Mesendoderm (in vitro differentiated cells): ENCODE measurements around the gene NUTM2D. TPM values are rescaled to one million over a fixed set of nuclear protein-coding genes. Genes with fewer than 3 reads are reported as not detected.
"Not testable (repeated sequence)": the region's sequence is repeated elsewhere in the genome, so short reads cannot be mapped to it uniquely, and the experiment has no call there.

ENCODE experiments used
- DNase-seq: peaks from one replicate; pipeline ENCODE4 v3.0.0; 2013
- H2AK5ac ChIP-seq: 2 replicates; pipeline ENCODE4 v1.6.1; 2013; ENCODE audit warnings: low read length, inconsistent platforms
- H2BK120ac ChIP-seq: 2 replicates; pipeline ENCODE4 v1.6.1; 2013; ENCODE audit warnings: low read depth, mild to moderate bottlenecking, low read length, moderate library complexity, mixed read lengths
- H2BK15ac ChIP-seq: replicated peaks from 2 replicates; pipeline ENCODE4 v1.6.1; 2013; ENCODE audit warnings: low read depth, mild to moderate bottlenecking, moderate library complexity
- H2BK5ac ChIP-seq: 2 replicates; pipeline ENCODE4 v1.6.1; 2013; ENCODE audit warnings: low read length, inconsistent platforms
- H3K18ac ChIP-seq: 2 replicates; pipeline ENCODE4 v1.6.1; 2013; ENCODE audit warnings: mild to moderate bottlenecking, low read length, mixed read lengths
- H3K23ac ChIP-seq: one replicate; pipeline ENCODE4 v1.6.1; 2013; ENCODE audit warnings: low read length
- H3K27ac ChIP-seq: 2 replicates; pipeline ENCODE4 v1.5.1; 2013; ENCODE audit warnings: low read depth, mild to moderate bottlenecking, inconsistent platforms, low read length, moderate library complexity
- H3K27me3 ChIP-seq: 2 replicates; pipeline ENCODE4 v1.6.1; 2013; ENCODE audit warnings: low read length, control low read depth, mild to moderate bottlenecking, inconsistent platforms; ENCODE audit not compliant: insufficient read depth, poor library complexity
- H3K36me3 ChIP-seq: 2 replicates; pipeline ENCODE4 v1.6.1; 2013; ENCODE audit warnings: low read length, inconsistent platforms; ENCODE audit not compliant: control insufficient read depth, insufficient read depth
- H3K4ac ChIP-seq: one replicate; pipeline ENCODE4 v1.6.1; 2013; ENCODE audit warnings: low read depth, mild to moderate bottlenecking, low read length, moderate library complexity
- H3K4me1 ChIP-seq: 2 replicates; pipeline ENCODE4 v1.6.1; 2013; ENCODE audit warnings: low read depth, low read length, inconsistent platforms; ENCODE audit not compliant: control insufficient read depth
- H3K4me2 ChIP-seq: 2 replicates; pipeline ENCODE4 v1.6.1; 2013; ENCODE audit warnings: low read length
- H3K4me3 ChIP-seq: 2 replicates; pipeline ENCODE4 v1.5.1; 2013; ENCODE audit warnings: mild to moderate bottlenecking, low read length
- H3K56ac ChIP-seq: one replicate; pipeline ENCODE4 v1.6.1; 2013; ENCODE audit warnings: low read length
- H3K79me1 ChIP-seq: 2 replicates; pipeline ENCODE4 v1.6.1; 2013; ENCODE audit warnings: low read length, inconsistent platforms
- H3K79me2 ChIP-seq: 2 replicates; pipeline ENCODE4 v1.6.1; 2013; ENCODE audit warnings: mild to moderate bottlenecking, low read length; ENCODE audit not compliant: control insufficient read depth, insufficient read depth
- H3K9ac ChIP-seq: 2 replicates; pipeline ENCODE4 v1.6.1; 2013; ENCODE audit warnings: low read length, inconsistent platforms
- H4K5ac ChIP-seq: one replicate; pipeline ENCODE4 v1.6.1; 2013; ENCODE audit warnings: low read length
- H4K8ac ChIP-seq: one replicate; pipeline ENCODE4 v1.6.1; 2013; ENCODE audit warnings: low read depth, mild to moderate bottlenecking, control low read depth, low read length, moderate library complexity
- WGBS: extraction: QIAGEN DNeasy Blood & Tissue Kit; methylation state at CpG from one replicate; pipeline ENCODE4 v1.1.7; 2013; ENCODE audit warnings: low lambda C conversion rate, missing lambda C conversion rate; ENCODE audit not compliant: insufficient coverage; ENCODE audit errors: extremely low coverage; 5-methylcytosine and 5-hydroxymethylcytosine counted together
- polyA plus RNA-seq, 2 experiments: library from polyadenylated mRNA; stranded (reverse); fragments of 200-250 nt; gene quantifications; one replicate each; pipeline ENCODE4 v1.2.3, GENCODE V29; 2013

NUTM2D gene
- polyA plus RNA-seq (2013, experiment 1 of 2): 1.1 TPM
- 1.1 TPM for polyA plus RNA-seq (2013, experiment 2 of 2)

GRCh38 chr10:87357444-87357843, at the start of gene NUTM2D:
Gene NUTM2D (plus strand): TSS chr10:87357744. CDS start chr10:87358266, 522 bp downstream.
- no CpG with 5 or more reads among the region's 3 CpGs for WGBS
- H3K56ac ChIP-seq, H3K79me2 ChIP-seq, H3K36me3 ChIP-seq, H3K18ac ChIP-seq, DNase-seq, H2AK5ac ChIP-seq, H3K27ac ChIP-seq, H3K4me2 ChIP-seq, H4K5ac ChIP-seq, H2BK120ac ChIP-seq, H4K8ac ChIP-seq, H3K23ac ChIP-seq, H3K27me3 ChIP-seq, H3K9ac ChIP-seq, H3K4me3 ChIP-seq, H3K4ac ChIP-seq, H2BK5ac ChIP-seq, H2BK15ac ChIP-seq, H3K4me1 ChIP-seq, H3K79me1 ChIP-seq: not testable (repeated sequence)

DNA sequence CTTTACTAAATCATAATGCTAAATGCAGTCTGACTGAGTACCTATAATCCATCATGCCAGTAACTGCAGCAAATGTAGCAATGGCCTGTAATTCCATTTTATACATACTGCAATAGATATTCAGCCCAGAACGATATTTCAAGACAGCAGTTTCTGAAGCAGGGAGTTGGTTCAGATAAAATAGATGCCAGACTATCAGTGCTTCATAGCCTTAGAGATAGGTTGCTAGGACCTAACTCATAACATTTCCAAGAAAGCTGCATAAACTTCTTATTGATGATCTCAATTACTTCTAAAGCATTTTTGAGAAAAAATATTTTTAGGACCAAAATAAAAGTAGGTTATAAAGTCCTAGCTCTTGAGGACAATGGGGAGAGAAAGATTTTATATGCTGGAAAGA, 48.8 kb upstream of the NUTM2D start:
- H3K27ac ChIP-seq, DNase-seq, H3K4ac ChIP-seq, H3K4me2 ChIP-seq, H3K79me2 ChIP-seq, H2BK5ac ChIP-seq, H3K23ac ChIP-seq, H4K5ac ChIP-seq, H3K9ac ChIP-seq, H2BK120ac ChIP-seq, H3K4me3 ChIP-seq, H3K27me3 ChIP-seq, H2BK15ac ChIP-seq, H3K79me1 ChIP-seq, H3K18ac ChIP-seq, H3K56ac ChIP-seq, H2AK5ac ChIP-seq, H3K36me3 ChIP-seq, H3K4me1 ChIP-seq, H4K8ac ChIP-seq: not testable (repeated sequence)
- WGBS: no CpG with 5 or more reads among the region's 1 CpG

DNA sequence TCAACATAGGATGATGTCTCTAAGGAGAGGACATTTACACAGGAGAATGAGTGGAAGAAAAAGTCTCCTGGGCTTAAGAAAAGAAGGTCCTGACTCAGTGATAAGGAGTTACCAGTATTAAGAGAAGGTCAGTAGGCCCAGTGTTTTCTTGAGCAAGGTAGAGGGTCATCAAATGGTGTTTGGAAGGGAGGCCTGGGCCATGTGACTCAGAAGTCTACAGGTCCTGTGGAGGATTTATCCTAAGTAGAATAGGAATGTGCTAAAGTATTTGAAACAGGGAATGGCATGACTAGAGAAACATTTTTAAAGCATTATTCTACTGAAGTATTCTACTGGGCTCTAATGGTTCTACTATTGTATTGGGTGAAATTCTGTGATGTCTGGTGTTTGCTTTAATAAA, 47.9 kb upstream of the NUTM2D start:
- not testable (repeated sequence) for H3K18ac ChIP-seq, H3K36me3 ChIP-seq, H3K79me2 ChIP-seq, H2AK5ac ChIP-seq, H3K4me1 ChIP-seq, H2BK5ac ChIP-seq, H3K56ac ChIP-seq, H3K4me3 ChIP-seq, H3K4me2 ChIP-seq, H2BK15ac ChIP-seq, H3K9ac ChIP-seq, H3K4ac ChIP-seq, H2BK120ac ChIP-seq, H3K27ac ChIP-seq, DNase-seq, H4K8ac ChIP-seq, H3K79me1 ChIP-seq, H4K5ac ChIP-seq, H3K27me3 ChIP-seq, H3K23ac ChIP-seq

DNA sequence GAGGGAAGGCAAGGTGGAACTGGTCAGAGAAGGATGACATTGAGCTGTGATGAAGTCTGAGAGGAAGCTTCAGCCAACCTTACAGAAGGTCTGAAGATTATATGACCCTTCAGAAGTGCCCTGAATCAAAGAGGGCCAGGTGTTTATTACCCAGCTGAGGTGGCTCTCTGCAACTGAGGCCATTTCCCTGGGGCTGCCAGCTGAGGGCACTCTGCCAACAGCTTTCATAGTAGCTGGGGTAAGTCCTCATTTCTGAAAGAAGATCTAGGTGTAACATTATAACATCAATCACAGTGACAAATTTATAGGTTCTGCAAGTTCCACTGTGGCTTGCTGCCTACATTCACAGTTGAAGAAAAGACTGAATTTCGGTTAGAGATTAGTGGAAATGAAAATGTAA, 46.0 kb upstream of the NUTM2D start:
- H3K79me2 ChIP-seq, H3K27ac ChIP-seq, H3K4ac ChIP-seq, H4K8ac ChIP-seq, H3K36me3 ChIP-seq, H3K23ac ChIP-seq, H2BK15ac ChIP-seq, H3K4me3 ChIP-seq, H3K27me3 ChIP-seq, H3K4me1 ChIP-seq, H3K4me2 ChIP-seq, H3K79me1 ChIP-seq, H3K18ac ChIP-seq, H4K5ac ChIP-seq, H2BK120ac ChIP-seq, H3K56ac ChIP-seq, H3K9ac ChIP-seq, H2BK5ac ChIP-seq, DNase-seq, H2AK5ac ChIP-seq: not testable (repeated sequence)
- no CpG with 5 or more reads among the region's 1 CpG for WGBS

DNA sequence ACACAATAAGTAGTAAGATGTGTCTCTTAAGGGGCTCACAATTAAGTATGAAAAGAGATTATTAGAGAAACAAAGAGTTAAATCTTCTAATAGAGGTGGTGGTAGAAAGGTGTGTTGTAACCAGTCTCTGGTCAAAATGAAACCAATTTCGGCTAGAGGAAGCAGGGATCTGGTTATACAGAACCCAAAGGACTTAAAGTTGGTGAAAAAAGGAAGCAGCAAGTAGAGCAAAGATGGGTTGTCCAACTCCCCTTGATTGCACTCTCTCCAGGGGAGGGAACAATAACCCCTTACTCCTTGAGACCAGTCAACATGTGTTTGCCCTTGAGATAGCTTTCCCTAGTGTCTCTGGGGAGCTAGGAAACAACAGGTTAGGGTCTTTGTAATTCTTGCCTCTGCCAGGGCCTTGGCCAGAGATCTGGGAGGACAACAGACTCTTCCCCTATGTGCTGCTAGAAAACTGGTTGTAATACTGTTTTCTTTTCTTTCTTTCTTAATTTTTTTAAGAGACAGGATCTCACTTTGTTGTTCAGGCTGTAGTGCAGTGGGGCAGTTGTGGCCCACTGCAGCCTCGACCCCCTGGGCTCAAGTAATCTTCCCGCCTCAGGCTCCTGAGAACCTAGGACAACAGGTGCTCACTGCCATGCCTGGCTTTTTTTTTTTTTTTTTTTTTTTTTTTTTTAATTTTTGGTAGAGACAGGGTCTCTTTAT, 43.7 kb upstream of the NUTM2D start:
- no CpG with 5 or more reads among the region's 3 CpGs for WGBS
- H3K36me3 ChIP-seq, H4K5ac ChIP-seq, H3K56ac ChIP-seq, H3K9ac ChIP-seq, H3K4me3 ChIP-seq, H3K23ac ChIP-seq, H2BK15ac ChIP-seq, H3K27me3 ChIP-seq, H3K4me2 ChIP-seq, H4K8ac ChIP-seq, H2AK5ac ChIP-seq, H3K18ac ChIP-seq, H3K27ac ChIP-seq, H3K79me2 ChIP-seq, H3K4ac ChIP-seq, H3K79me1 ChIP-seq, H3K4me1 ChIP-seq, H2BK5ac ChIP-seq, H2BK120ac ChIP-seq, DNase-seq: not testable (repeated sequence)

DNA sequence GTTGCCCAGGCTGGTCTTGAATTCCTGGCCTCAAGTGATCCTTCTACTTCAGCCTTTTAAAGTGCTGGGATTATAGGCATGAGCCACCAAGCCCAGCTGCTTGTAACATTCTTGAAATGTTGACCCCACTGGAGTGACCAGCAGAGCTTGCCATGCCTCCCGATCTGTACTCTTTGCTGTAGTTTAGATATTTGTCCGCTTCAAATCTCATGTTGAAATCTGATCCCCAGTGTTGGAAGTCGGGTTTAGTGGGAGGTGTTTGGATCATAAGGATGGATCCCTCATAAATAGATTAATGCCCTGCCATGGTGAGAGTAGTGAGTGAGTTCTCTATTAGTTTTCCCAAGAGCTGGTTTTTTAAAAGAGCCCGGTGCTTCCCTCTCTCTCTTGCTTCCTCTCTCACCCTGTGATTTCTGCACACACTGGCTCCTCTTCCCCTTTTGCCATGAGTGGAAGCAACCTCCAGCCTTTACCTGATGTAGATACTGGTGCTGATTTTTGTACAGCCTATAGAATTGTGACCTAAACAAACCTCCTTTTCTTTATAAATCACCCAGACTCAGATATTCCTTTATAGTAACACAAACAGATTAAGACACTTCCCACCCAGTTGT, 43.1 kb upstream of the NUTM2D start:
- not testable (repeated sequence) for H3K23ac ChIP-seq, DNase-seq, H3K4me2 ChIP-seq, H4K5ac ChIP-seq, H3K79me2 ChIP-seq, H2BK120ac ChIP-seq, H3K4me1 ChIP-seq, H2AK5ac ChIP-seq, H2BK15ac ChIP-seq, H3K27ac ChIP-seq, H4K8ac ChIP-seq, H3K18ac ChIP-seq, H3K27me3 ChIP-seq, H2BK5ac ChIP-seq, H3K36me3 ChIP-seq, H3K56ac ChIP-seq, H3K79me1 ChIP-seq, H3K9ac ChIP-seq, H3K4me3 ChIP-seq, H3K4ac ChIP-seq
- no CpG with 5 or more reads among the region's 4 CpGs for WGBS
